IMR-90 (cell line): Measurements from ENCODE around the gene NFKBIZ.

Source experiments
- CTCF ChIP-seq: conservative IDR thresholded peaks from 2 replicates; pipeline ENCODE4 v1.5.1; 2012; ENCODE audit warnings: mild to moderate bottlenecking, low read depth, low read length, improper control_type of control experiment
- MAFK ChIP-seq: IDR thresholded peaks from 2 replicates; pipeline ENCODE4 v1.6.1; 2012; ENCODE audit warnings: low read depth, low read length, improper control_type of control experiment
- POLR2A ChIP-seq: IDR thresholded peaks from 2 replicates; pipeline ENCODE4 v1.6.1; 2012; ENCODE audit warnings: mild to moderate bottlenecking, low read depth, low read length

- TF ChIP-seq POLR2A: no peak
- TF ChIP-seq CTCF: peak; percentile 78
- TF ChIP-seq MAFK: no peak
These were observed 46.0 kb upstream of the NFKBIZ start for GRCh38 chr3:101803173-101803782.
